ENCODE results near the gene SIL1. TPM values are rescaled to one million over a fixed set of nuclear protein-coding genes. Genes with fewer than 3 reads are reported as not detected.

SIL1 gene
- total and polyA plus RNA-seq, 2 donors (not counting 3 experiments of a cell fraction or from before 2014, with no cell fraction given): 47.6 to 67.2 TPM

GRCh38 chr5:138926257-138926656 is 271.9 kb downstream of the SIL1 start:
- no peak overlapping the region for H3K4me3 ChIP-seq (replicated peaks in 1 of 3; ENCODE audit: insufficient read depth in 1 of 3, low read depth in 1 of 3, low read length in 3 of 3)
- H3K79me2 ChIP-seq (ENCODE audit: control insufficient read depth, insufficient read depth, low read length): peaks cover 8% of the 10 kb centered on the region
- no peaks in the 10 kb centered on the region for H3K9me1 ChIP-seq (replicated peaks; ENCODE audit: control insufficient read depth, extremely low read depth, insufficient read depth, low read length)
- H3K36me3 ChIP-seq (ENCODE audit: control insufficient read depth in 2 of 2, extremely low read depth in 1 of 2, insufficient read depth in 2 of 2, low read length in 2 of 2): peaks cover 33 to 53% of the 10 kb centered on the region in 2 experiments
- H3K27ac ChIP-seq (ENCODE audit: insufficient read depth, low read depth, low read length): no peak overlapping the region
- DNase-seq (ENCODE audit: low read depth, low spot score) (no peak), FAIRE-seq (no peak)
- BruUV-seq (replicated peaks): no TSS peak
- H3K4me1 ChIP-seq (ENCODE audit: control insufficient read depth, extremely low read depth, insufficient read depth, low read length): no peaks in the 10 kb centered on the region
- TF ChIP-seq CTCF (IDR thresholded peaks at IDR 0.05; ENCODE audit: extremely low read depth in 1 of 2, insufficient read depth in 1 of 2, low read depth in 1 of 2, low read length in 2 of 2): no peak
- TF ChIP-seq JUN (IDR thresholded peaks at IDR 0.05; ENCODE audit: borderline replicate concordance, insufficient read depth, insufficient read length, low read depth): no peak
- TF ChIP-seq FOS (IDR thresholded peaks at IDR 0.05; ENCODE audit: borderline replicate concordance, insufficient read depth, low read length): no peak
- ChIA-PET CTCF (interaction anchor here (1.5 kb wide), 1 partner anchor 16 kb away, joined by 3 read pairs; no protein-coding TSS in a partner anchor), POLR2A (no interaction called here)
- intact Hi-C loops (cut with micrococcal nuclease) (no loop called here), dilution Hi-C loops (cut with MboI; ENCODE audit: extremely low pct_ligation_motif_present, low sequenced_read_pairs) (no loop called here)
- no peak overlapping the region for H3K4me2 ChIP-seq (ENCODE audit: insufficient read depth, low read length)
- H4K20me1 ChIP-seq (replicated peaks; ENCODE audit: control insufficient read depth, extremely low read depth, insufficient read depth, low read length): peaks cover 4% of the 10 kb centered on the region
- no peak overlapping the region for H2AFZ ChIP-seq (ENCODE audit: low read depth, low read length)
- no peak overlapping the region for H3K9ac ChIP-seq (replicated peaks; ENCODE audit: extremely low read depth, insufficient read depth, low read length)
- no peaks in the 10 kb centered on the region for H3K9me3 ChIP-seq (replicated peaks; ENCODE audit: control insufficient read depth, insufficient read depth, low read length)
- H3K27me3 ChIP-seq (ENCODE audit: control insufficient read depth in 2 of 2, insufficient read depth in 2 of 2, low read length in 2 of 2): no peaks in the 10 kb centered on the region

DNA sequence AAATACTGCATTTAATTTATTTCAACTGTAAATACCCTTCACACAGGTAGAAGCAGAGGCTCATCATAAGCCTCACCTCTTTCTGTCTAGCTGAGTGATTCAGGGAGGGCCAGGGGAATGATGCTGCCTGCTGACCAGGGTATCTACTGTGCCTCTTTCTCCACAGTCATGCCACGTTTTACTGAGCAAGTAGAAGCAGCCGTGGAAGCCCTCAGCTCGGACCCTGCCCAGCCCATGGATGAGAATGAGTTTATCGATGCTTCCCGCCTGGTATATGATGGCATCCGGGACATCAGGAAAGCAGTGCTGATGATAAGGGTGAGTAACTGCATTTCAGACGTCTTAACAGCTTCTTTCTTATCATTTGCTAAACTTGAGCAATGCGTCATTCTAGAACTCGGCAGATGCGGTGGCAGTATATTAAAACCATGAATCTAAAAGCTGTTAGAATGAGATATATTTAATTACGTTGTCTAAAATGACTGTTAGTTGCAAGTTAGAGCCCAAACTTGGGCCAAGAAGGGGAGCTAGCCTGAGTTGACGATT is 273.0 kb downstream of the SIL1 start:
- BruUV-seq (replicated peaks): no TSS peak
- no peak overlapping the region for H3K4me3 ChIP-seq (replicated peaks in 1 of 3; ENCODE audit: insufficient read depth in 1 of 3, low read depth in 1 of 3, low read length in 3 of 3)
- H2AFZ ChIP-seq (ENCODE audit: low read depth, low read length): no peak overlapping the region
- H3K4me1 ChIP-seq (ENCODE audit: control insufficient read depth, extremely low read depth, insufficient read depth, low read length): no peaks in the 10 kb centered on the region
- ChIA-PET CTCF (interaction anchor here (1.0 to 1.5 kb wide), 4 partner anchors 15 to 135 kb away, joined by 3 read pairs; no protein-coding TSS in a partner anchor), POLR2A (no interaction called here)
- peaks cover 23 to 42% of the 10 kb centered on the region in 2 experiments for H3K36me3 ChIP-seq (ENCODE audit: control insufficient read depth in 2 of 2, extremely low read depth in 1 of 2, insufficient read depth in 2 of 2, low read length in 2 of 2)
- H3K9me3 ChIP-seq (replicated peaks; ENCODE audit: control insufficient read depth, insufficient read depth, low read length): no peaks in the 10 kb centered on the region
- H3K9me1 ChIP-seq (replicated peaks; ENCODE audit: control insufficient read depth, extremely low read depth, insufficient read depth, low read length): no peaks in the 10 kb centered on the region
- no peaks in the 10 kb centered on the region for H3K27me3 ChIP-seq (ENCODE audit: control insufficient read depth in 2 of 2, insufficient read depth in 2 of 2, low read length in 2 of 2)
- FAIRE-seq: no peak
- H3K79me2 ChIP-seq (ENCODE audit: control insufficient read depth, insufficient read depth, low read length): peaks cover 10% of the 10 kb centered on the region
- TF ChIP-seq MYC (IDR thresholded peaks at IDR 0.05; ENCODE audit: low read depth, low read length) (no peak), GATA2 (IDR thresholded peaks at IDR 0.05; ENCODE audit: insufficient read depth, insufficient read length, low read depth, low read length) (no peak), EZH2 (IDR thresholded peaks at IDR 0.05; ENCODE audit: borderline replicate concordance, low read depth, low read length, severe bottlenecking) (no peak), JUN (IDR thresholded peaks at IDR 0.05; ENCODE audit: borderline replicate concordance, insufficient read depth, insufficient read length, low read depth) (no peak), FOS (IDR thresholded peaks at IDR 0.05; ENCODE audit: borderline replicate concordance, insufficient read depth, low read length) (no peak), POLR2A (IDR thresholded peaks at IDR 0.05; ENCODE audit: low read depth, low read length) (no peak), POLR2AphosphoS5 (IDR thresholded peaks at IDR 0.05; ENCODE audit: insufficient read depth, low read depth, low read length) (no peak), CTCF (IDR thresholded peaks at IDR 0.05; ENCODE audit: extremely low read depth in 1 of 2, insufficient read depth in 1 of 2, low read depth in 1 of 2, low read length in 2 of 2) (no peak)
- TF ChIP-seq, protein P1, sequence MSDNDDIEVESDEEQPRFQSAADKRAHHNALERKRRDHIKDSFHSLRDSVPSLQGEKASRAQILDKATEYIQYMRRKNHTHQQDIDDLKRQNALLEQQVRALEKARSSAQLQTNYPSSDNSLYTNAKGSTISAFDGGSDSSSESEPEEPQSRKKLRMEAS (IDR thresholded peaks at IDR 0.05; ENCODE audit: insufficient read depth, insufficient read length): no peak
- H4K20me1 ChIP-seq (replicated peaks; ENCODE audit: control insufficient read depth, extremely low read depth, insufficient read depth, low read length): peaks cover 4% of the 10 kb centered on the region
- dilution Hi-C loops (cut with MboI; ENCODE audit: extremely low pct_ligation_motif_present, low sequenced_read_pairs) (no loop called here), intact Hi-C loops (cut with micrococcal nuclease) (no loop called here)
- no peak overlapping the region for H3K9ac ChIP-seq (replicated peaks; ENCODE audit: extremely low read depth, insufficient read depth, low read length)
- no peak overlapping the region for H3K27ac ChIP-seq (ENCODE audit: insufficient read depth, low read depth, low read length)
- DNase-seq (ENCODE audit: low read depth, low spot score): no peak
- H3K4me2 ChIP-seq (ENCODE audit: insufficient read depth, low read length): no peak overlapping the region
